ENCODE measurements around the gene KLHL9. TPM values are rescaled to one million over a fixed set of nuclear protein-coding genes. Genes with fewer than 3 reads are reported as not detected.
"Not testable (repeated sequence)": the region's sequence is repeated elsewhere in the genome, so short reads cannot be mapped to it uniquely, and the experiment has no call there.

Gene KLHL9, protein sequence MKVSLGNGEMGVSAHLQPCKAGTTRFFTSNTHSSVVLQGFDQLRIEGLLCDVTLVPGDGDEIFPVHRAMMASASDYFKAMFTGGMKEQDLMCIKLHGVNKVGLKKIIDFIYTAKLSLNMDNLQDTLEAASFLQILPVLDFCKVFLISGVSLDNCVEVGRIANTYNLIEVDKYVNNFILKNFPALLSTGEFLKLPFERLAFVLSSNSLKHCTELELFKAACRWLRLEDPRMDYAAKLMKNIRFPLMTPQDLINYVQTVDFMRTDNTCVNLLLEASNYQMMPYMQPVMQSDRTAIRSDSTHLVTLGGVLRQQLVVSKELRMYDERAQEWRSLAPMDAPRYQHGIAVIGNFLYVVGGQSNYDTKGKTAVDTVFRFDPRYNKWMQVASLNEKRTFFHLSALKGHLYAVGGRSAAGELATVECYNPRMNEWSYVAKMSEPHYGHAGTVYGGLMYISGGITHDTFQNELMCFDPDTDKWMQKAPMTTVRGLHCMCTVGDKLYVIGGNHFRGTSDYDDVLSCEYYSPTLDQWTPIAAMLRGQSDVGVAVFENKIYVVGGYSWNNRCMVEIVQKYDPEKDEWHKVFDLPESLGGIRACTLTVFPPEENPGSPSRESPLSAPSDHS
- polyA plus RNA-seq (ENCODE audit: insufficient read length), result 53.7 TPM
- long read RNA-seq, donor 1, full-length matches to known transcripts, result 61 of 61 reads
- long read RNA-seq, donor 1, partial matches to known transcripts, result 0 of 61 reads
- long read RNA-seq, donor 1, other reads (novel, unspliced or antisense), result 0 of 61 reads
- long read RNA-seq, donor 2, full-length matches to known transcripts, result 42 of 42 reads
- long read RNA-seq, donor 2, partial matches to known transcripts, result 0 of 42 reads
- long read RNA-seq, donor 2, other reads (novel, unspliced or antisense), result 0 of 42 reads
- long read RNA-seq, donor 3, full-length matches to known transcripts, result 27 of 27 reads
- long read RNA-seq, donor 3, partial matches to known transcripts, result 0 of 27 reads
- long read RNA-seq, donor 3, other reads (novel, unspliced or antisense), result 0 of 27 reads
- long read RNA-seq, donor 4, full-length matches to known transcripts, result 3 of 3 reads
- long read RNA-seq, donor 4, partial matches to known transcripts, result 0 of 3 reads
- long read RNA-seq, donor 4, other reads (novel, unspliced or antisense), result 0 of 3 reads
- long read RNA-seq, donor 5, full-length matches to known transcripts, result 46 of 46 reads
- long read RNA-seq, donor 5, partial matches to known transcripts, result 0 of 46 reads
- long read RNA-seq, donor 5, other reads (novel, unspliced or antisense), result 0 of 46 reads
- long read RNA-seq, donor 6, full-length matches to known transcripts, result 53 of 53 reads
- long read RNA-seq, donor 6, partial matches to known transcripts, result 0 of 53 reads
- long read RNA-seq, donor 6, other reads (novel, unspliced or antisense), result 0 of 53 reads
- long read RNA-seq, donor 7, full-length matches to known transcripts, result 72 of 72 reads
- long read RNA-seq, donor 7, partial matches to known transcripts, result 0 of 72 reads
- long read RNA-seq, donor 7, other reads (novel, unspliced or antisense), result 0 of 72 reads
- long read RNA-seq, donor 8, full-length matches to known transcripts, result 25 of 25 reads
- long read RNA-seq, donor 8, partial matches to known transcripts, result 0 of 25 reads
- long read RNA-seq, donor 8, other reads (novel, unspliced or antisense), result 0 of 25 reads

GRCh38 chr9:21334701-21335632, at the start of gene KLHL9:
KLHL9 (minus strand) TSS chr9:21335404; CDS start chr9:21334859, 545 bp downstream.
- peak; percentile 94 for DNase-seq

DNA sequence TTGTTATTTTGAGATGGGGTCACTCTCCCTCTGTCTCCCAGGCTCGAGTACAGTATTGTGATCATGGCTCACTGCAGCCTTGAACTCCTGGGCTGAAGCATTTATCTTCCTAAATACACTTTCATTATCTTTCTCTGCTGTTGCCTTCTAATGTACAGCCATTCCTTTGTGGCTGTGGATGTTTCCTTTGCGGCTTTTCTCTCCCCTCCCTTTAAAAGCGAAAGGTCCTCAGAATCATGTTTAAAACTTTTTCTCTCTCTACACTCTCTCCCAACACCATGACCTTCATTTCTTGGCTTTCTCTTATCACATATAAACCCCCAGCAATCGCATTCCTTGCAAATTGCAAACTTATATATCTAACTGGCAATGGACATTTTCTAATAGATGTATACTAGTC, 48.4 kb upstream of the KLHL9 start:
- no peak for DNase-seq

GRCh38 chr9:21381448-21382339, 46.5 kb upstream of the KLHL9 start:
- DNase-seq, result no peak

- DNase-seq, result not testable (repeated sequence)
Observed at GRCh38 chr9:21371467-21371866, 36.3 kb upstream of the KLHL9 start.

DNA sequence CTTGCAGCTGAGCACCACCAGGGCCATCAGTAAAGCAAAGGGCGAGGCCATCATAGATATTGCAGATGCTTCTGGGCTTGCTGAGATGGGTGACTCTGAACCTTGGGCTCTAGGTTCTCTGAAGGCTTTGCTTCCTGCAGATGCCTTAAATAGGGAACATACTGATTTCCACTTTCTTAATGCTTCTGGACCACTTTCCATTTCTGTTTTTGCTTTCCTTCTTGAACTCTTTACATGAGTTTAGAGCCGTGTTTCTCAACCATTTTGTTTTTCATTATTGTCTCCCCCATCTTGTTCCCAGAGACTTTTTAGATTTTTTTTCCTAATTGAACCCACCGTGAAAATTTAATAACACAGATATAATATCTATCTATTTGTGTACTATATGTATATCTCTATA, 32.8 kb upstream of the KLHL9 start, which contains the start of gene IFNA13:
Gene IFNA13, minus strand, starts transcription at position 101 of the 400 bp plus-strand sequence. Its CDS starts 47 bp downstream, at position 54.
- no peak for DNase-seq

- not testable (repeated sequence) for DNase-seq
Observed at GRCh38 chr9:21367169-21367568, 32.0 kb upstream of the KLHL9 start.

- no peak for DNase-seq
Observed at GRCh38 chr9:21362287-21362686, 27.1 kb upstream of the KLHL9 start.

DNA sequence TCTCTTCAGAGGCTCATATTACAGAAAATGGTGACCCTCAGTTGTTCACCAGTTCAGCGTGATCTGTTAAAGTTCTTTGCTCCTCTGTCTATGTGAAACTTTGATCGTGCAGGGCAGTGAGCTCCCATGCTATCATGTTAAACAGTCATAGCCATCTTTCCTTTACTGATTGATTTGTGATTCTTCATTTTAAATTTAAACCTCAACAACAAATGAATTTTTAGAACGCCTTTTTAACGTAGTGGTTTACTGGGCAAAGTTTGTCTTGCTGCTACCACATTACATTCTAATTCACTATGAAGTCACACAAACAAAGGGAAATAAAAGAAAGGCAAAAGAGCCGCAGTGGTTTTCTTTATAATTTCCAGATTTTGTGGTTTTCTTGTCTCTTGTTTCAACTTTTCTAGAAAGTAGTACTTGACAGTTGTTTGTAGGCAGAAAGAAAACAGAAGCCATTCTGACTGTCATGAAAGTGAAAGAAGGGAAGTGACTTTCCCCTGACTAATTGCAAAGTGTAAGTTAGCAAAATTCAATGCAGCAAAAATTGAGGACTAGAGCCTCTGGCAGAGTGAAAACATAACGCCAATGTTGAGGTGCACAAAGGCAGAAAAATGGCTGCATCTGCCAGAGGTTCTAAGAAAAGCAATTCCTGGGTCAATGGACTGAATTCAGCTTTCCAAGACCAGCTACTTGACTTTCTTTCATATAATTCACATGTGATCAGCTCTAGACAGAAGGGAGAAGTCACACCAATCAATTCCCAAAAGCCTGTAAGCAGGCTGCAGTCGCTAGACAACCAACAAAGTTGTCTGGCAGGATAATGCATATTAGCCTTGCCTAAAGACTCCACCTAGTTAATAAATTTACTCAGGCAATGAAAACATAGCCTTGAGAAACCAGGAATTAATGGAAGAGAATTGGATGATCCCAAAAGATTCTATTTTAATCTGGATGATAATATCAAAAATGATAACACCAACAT, 22.6 kb upstream of the KLHL9 start:
- no peak for DNase-seq

DNA sequence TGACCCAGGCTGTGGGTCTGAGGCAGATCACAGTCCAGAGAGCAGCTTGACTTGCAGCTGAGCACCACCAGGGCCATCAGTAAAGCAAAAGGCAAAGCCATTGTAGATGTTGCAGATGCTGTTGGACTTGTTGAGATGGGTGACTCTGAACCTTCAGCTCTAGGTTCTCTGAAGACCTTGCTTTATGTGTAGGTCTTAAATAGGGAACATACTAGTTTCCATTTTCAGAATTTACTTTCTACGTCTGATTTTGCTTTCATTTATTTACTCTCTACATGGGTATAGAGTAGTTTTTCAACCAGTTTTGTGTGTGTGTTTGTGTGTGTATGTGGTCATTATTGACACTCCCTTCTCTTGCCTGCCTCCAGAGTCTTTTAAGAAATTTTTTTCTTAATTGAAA, 15.6 kb upstream of the KLHL9 start, which contains the start of gene IFNA6:
Gene IFNA6, minus strand, starts transcription at position 101 of the 400 bp plus-strand sequence. Its CDS starts 0 bp downstream, at position 101.
- no peak for DNase-seq

GRCh38 chr9:21348430-21348970, 13.3 kb upstream of the KLHL9 start:
- no peak for DNase-seq

DNA sequence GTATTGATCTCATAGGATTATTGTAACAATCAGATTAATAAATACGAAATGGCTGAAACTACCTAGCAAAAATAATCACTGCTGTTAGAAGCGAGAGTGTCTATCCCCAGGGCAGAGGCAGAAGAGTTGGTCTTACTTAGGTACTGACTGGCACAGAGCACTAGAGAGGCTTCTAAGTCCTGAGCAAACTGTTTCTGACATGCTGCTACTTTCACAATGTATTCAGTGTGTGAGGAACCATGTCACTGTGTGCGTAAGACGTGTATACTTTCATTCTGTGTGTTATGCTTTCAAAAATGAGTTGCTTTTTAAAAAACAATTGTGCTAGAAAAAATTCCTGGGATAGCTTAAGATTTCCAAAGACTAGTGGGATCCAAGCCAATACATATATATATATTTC, 5.5 kb upstream of the KLHL9 start:
- DNase-seq, result no peak

DNA sequence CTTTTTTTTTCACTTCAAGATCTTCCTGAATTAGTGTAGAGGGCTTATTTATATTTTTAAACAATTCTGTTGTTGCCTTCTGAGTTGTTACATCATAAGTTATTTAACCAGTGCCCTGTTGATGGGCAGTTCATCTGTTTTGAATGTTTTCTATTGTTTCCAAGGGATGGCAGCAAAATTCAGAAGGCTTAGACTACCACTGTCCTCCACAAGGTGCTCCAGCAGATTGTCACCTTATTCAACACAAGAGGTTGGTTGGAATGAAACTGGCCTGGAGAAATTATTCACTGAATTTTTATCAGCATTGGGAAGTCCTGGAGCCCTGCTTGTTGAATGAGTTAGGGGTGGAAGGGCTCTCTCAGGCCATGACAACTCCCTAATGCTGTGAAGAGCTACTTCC, 1.3 kb upstream of the KLHL9 start:
- no peak for DNase-seq

DNA sequence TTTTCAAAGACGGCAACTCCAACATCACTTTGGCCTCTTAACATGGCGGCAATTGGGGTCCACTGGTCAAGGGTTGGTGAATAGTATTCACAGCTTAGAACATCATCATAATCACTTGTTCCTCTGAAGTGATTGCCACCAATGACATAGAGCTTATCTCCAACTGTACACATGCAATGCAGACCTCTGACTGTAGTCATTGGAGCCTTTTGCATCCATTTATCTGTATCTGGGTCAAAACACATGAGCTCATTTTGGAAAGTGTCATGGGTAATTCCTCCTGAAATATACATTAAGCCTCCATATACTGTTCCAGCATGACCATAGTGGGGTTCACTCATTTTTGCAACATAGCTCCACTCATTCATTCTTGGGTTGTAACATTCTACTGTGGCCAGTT, 2.0 kb downstream of the KLHL9 start:
- DNase-seq, result no peak

DNA sequence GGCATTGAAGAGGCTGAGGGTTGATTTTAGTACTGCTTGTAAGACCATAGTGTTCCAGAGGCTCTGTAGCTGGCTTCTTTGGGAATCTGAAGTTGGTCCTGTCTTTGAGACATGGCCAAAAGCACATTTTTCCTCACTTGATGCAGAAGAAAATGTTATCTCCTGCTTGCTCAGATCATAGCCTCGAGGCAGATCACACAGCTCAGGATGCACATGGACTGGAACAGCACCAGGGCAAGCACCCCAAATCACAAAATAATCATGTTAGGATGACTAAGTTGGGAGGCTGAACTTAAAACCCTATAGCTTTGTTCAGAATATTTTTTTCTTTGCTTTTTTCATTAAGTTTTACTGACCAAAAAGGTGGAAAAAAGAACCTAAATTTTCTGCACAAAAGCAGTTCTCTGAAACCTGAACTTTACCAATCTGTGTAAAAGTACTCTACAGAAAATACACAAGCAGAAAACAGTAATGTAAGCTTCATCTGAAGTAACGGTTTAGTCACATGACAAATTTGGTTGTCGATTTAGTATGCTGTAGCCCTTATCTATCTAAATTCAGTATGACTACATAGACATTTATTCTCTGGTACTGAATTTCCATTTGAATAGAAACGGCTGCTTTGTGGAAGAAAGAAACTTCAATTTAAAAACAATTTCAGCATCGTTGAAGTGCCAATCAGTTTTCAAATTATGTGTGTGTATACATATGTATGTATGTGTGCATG, 3.4 kb downstream of the KLHL9 start:
- DNase-seq, result no peak

DNA sequence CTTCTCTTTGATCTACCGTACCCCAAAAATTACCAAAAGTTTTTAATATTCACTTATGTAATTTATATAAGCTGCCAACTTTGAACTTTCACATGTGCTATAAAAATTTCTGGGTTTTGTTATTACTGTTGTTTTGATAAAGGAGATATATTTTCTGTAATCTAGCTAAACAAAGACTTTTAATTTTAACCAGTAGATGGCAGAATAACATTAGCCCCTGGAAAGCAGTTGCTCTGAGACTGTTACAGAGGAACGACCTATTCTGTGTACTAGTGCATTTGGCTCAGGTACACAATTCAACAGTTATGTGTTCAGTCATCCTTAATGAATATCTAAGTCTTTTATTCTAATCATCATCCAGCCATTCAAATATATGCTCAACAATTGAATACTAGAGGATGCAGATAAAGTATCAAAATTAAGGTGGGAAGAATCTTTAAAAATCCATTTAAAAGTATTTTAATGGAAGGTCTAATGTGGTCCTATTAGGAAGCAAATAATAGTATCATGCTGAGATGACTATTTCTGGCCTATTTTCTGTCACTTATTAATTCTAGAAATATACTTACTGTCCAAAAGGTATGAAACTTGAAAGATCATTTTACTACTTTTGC, 8.6 kb downstream of the KLHL9 start:
- DNase-seq, result peak; percentile 43

- no peak for DNase-seq
Observed at GRCh38 chr9:21324047-21324446, 11.2 kb downstream of the KLHL9 start.

All from left kidney (tissue), 8 donors.